Measurements from ENCODE around the gene NAALADL2. TPM values are rescaled to one million over a fixed set of nuclear protein-coding genes. Genes with fewer than 3 reads are reported as not detected.

Gene NAALADL2
- total and polyA plus RNA-seq, 2 donors (not counting 1 experiment from before 2014, with no cell fraction given): 8.8 to 11.6 TPM

DNA sequence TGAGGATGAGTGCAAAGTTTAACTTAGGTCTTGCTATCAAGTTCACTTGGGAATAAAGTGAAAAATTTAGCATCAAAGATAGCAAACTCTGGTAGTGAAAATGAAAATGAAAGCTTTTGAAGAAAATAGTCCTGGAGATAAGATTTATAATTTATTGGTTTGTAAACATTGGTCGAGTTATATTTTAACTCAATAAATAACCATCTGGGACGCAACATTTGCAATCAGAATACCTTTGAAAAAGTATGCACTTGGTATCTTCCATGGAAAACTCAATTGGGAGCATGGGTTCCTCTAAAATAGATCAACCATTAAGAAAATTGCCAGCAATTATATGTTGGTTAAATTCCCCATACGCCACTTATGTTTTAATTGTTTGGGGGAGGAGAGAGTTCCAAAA lies 209.5 kb downstream of the NAALADL2 start:
- Histone ChIP-seq H3K9ac (ENCODE audit: insufficient read depth, low read length) (no peak overlapping the region), H3K27me3 (ENCODE audit: control insufficient read depth, insufficient read depth, low read length) (no peaks in the 10 kb centered on the region), H4K20me1 (ENCODE audit: control insufficient read depth, extremely low read depth, insufficient read depth, low read length) (no peaks in the 10 kb centered on the region), H2AFZ (ENCODE audit: low read length) (no peak overlapping the region), H3K4me2 (ENCODE audit: extremely low read depth, insufficient read depth, low read length) (no peak overlapping the region), H3K79me2 (ENCODE audit: control insufficient read depth, insufficient read depth, low read length) (no peaks in the 10 kb centered on the region), H3K4me1 (ENCODE audit: control insufficient read depth, extremely low read depth, insufficient read depth, low read length) (no peaks in the 10 kb centered on the region), H3K4me3 (replicated peaks in 1 of 4; ENCODE audit: control extremely low read depth in 1 of 4, insufficient read depth in 1 of 4, low read depth in 3 of 4, low read length in 4 of 4) (no peak overlapping the region), H3K27ac (ENCODE audit: insufficient read depth, low read length) (no peak overlapping the region), H3K36me3 (ENCODE audit: control insufficient read depth, insufficient read depth, low read length) (no peaks in the 10 kb centered on the region), H3K9me3 (ENCODE audit: control insufficient read depth, insufficient read depth, low read depth, low read length) (no peaks in the 10 kb centered on the region)
- no peak for DNase-seq (ENCODE audit: low read depth in 2 of 2)
- TF ChIP-seq, protein P1, sequence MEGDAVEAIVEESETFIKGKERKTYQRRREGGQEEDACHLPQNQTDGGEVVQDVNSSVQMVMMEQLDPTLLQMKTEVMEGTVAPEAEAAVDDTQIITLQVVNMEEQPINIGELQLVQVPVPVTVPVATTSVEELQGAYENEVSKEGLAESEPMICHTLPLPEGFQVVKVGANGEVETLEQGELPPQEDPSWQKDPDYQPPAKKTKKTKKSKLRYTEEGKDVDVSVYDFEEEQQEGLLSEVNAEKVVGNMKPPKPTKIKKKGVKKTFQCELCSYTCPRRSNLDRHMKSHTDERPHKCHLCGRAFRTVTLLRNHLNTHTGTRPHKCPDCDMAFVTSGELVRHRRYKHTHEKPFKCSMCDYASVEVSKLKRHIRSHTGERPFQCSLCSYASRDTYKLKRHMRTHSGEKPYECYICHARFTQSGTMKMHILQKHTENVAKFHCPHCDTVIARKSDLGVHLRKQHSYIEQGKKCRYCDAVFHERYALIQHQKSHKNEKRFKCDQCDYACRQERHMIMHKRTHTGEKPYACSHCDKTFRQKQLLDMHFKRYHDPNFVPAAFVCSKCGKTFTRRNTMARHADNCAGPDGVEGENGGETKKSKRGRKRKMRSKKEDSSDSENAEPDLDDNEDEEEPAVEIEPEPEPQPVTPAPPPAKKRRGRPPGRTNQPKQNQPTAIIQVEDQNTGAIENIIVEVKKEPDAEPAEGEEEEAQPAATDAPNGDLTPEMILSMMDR (conservative IDR thresholded peaks at IDR 0.05 in 1 of 2, IDR thresholded peaks at IDR 0.05 in 1 of 2; ENCODE audit: low read depth in 1 of 2, low read length in 2 of 2): no peak
- no peak for TF ChIP-seq EZH2 (IDR thresholded peaks at IDR 0.05; ENCODE audit: low read length, missing control alignments)

DNA sequence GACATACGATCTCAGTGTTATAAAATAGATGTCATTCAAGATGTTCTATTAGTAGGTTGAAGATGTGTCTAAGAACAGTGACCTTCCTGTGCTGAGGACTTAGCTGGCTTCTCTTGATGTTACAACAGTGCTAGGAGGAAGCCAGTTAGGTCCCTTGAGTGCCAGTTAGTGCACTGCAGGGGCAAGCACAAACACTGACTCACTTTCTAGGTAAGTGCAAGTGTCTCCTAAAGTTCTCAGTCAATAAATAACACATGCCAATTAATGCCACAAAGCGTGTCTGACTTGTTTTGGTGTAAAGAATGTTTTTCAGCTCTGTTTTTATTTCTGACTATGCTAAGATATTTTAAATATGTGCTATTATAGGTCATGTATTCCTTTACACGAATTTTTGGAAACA lies 211.8 kb downstream of the NAALADL2 start:
- Histone ChIP-seq H3K4me3 (replicated peaks in 1 of 4; ENCODE audit: control extremely low read depth in 1 of 4, insufficient read depth in 1 of 4, low read depth in 3 of 4, low read length in 4 of 4) (no peak overlapping the region), H3K27ac (ENCODE audit: insufficient read depth, low read length) (no peak overlapping the region), H3K27me3 (ENCODE audit: control insufficient read depth, insufficient read depth, low read length) (no peaks in the 10 kb centered on the region), H2AFZ (ENCODE audit: low read length) (no peak overlapping the region), H3K4me1 (ENCODE audit: control insufficient read depth, extremely low read depth, insufficient read depth, low read length) (no peaks in the 10 kb centered on the region), H3K36me3 (ENCODE audit: control insufficient read depth, insufficient read depth, low read length) (no peaks in the 10 kb centered on the region), H3K9me3 (ENCODE audit: control insufficient read depth, insufficient read depth, low read depth, low read length) (no peaks in the 10 kb centered on the region), H3K4me2 (ENCODE audit: extremely low read depth, insufficient read depth, low read length) (no peak overlapping the region), H3K79me2 (ENCODE audit: control insufficient read depth, insufficient read depth, low read length) (no peaks in the 10 kb centered on the region), H3K9ac (ENCODE audit: insufficient read depth, low read length) (no peak overlapping the region), H4K20me1 (ENCODE audit: control insufficient read depth, extremely low read depth, insufficient read depth, low read length) (no peaks in the 10 kb centered on the region)
- TF ChIP-seq EZH2 (IDR thresholded peaks at IDR 0.05; ENCODE audit: low read length, missing control alignments): no peak
- TF ChIP-seq, protein P1 (conservative IDR thresholded peaks at IDR 0.05 in 1 of 2, IDR thresholded peaks at IDR 0.05 in 1 of 2; ENCODE audit: low read depth in 1 of 2, low read length in 2 of 2): no peak
- DNase-seq (ENCODE audit: low read depth in 2 of 2): no peak

DNA sequence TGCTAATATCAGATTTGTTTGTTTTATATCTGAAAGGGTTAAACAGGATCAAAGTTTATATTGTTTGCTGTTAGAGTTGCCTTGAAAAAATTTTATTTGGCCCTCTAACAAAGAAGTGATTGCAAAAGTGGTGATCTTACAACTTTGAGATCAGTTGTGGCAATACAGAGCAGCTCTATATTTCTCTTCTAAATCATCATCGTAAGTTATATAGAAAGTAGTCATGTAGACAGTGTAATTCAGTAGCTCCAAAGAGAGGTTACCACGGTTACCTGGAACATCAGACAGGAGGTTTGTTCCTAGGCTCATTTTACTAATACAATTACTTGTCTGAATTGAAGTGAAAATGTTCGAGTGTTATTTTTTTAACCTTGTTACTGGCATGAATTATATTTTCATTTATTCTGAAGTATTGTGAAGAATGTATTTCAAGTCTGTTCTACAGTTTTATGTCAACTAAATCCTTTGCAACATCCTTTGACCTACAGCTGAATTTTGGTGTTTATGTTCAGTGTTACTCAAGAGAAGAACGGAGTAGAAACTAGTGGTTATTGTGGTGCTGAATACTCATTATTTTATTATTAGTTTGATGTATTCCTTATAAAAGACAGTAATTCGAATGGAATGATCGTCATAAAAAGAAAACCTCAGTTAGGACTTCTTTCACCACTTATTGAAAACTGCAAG lies 214.2 kb downstream of the NAALADL2 start:
- DNase-seq (ENCODE audit: low read depth in 2 of 2): peak; percentile 10 to 52
- no peak overlapping the region for H2AFZ ChIP-seq (ENCODE audit: low read length)
- no peak overlapping the region for H3K4me2 ChIP-seq (ENCODE audit: extremely low read depth, insufficient read depth, low read length)
- no peaks in the 10 kb centered on the region for H3K4me1 ChIP-seq (ENCODE audit: control insufficient read depth, extremely low read depth, insufficient read depth, low read length)
- H3K27me3 ChIP-seq (ENCODE audit: control insufficient read depth, insufficient read depth, low read length): no peaks in the 10 kb centered on the region
- no peaks in the 10 kb centered on the region for H3K79me2 ChIP-seq (ENCODE audit: control insufficient read depth, insufficient read depth, low read length)
- no peaks in the 10 kb centered on the region for H3K36me3 ChIP-seq (ENCODE audit: control insufficient read depth, insufficient read depth, low read length)
- H4K20me1 ChIP-seq (ENCODE audit: control insufficient read depth, extremely low read depth, insufficient read depth, low read length): no peaks in the 10 kb centered on the region
- no peak for TF ChIP-seq EZH2 (IDR thresholded peaks at IDR 0.05; ENCODE audit: low read length, missing control alignments)
- TF ChIP-seq, protein P1 (conservative IDR thresholded peaks at IDR 0.05 in 1 of 2, IDR thresholded peaks at IDR 0.05 in 1 of 2; ENCODE audit: low read depth in 1 of 2, low read length in 2 of 2): no peak
- no peaks in the 10 kb centered on the region for H3K9me3 ChIP-seq (ENCODE audit: control insufficient read depth, insufficient read depth, low read depth, low read length)
- no peak overlapping the region for H3K27ac ChIP-seq (ENCODE audit: insufficient read depth, low read length)
- H3K9ac ChIP-seq (ENCODE audit: insufficient read depth, low read length): no peak overlapping the region
- no peak overlapping the region for H3K4me3 ChIP-seq (replicated peaks in 1 of 4; ENCODE audit: control extremely low read depth in 1 of 4, insufficient read depth in 1 of 4, low read depth in 3 of 4, low read length in 4 of 4)
